GM19193 (cell line): Measurements from ENCODE around the gene TOR2A.

Experiments used
- POLR2A ChIP-seq: IDR thresholded peaks from 4 replicates; pipeline ENCODE4 v1.6.1; 2011; ENCODE audit not compliant: insufficient read depth, insufficient read length; ENCODE audit errors: extremely low read depth

Gene TOR2A

DNA sequence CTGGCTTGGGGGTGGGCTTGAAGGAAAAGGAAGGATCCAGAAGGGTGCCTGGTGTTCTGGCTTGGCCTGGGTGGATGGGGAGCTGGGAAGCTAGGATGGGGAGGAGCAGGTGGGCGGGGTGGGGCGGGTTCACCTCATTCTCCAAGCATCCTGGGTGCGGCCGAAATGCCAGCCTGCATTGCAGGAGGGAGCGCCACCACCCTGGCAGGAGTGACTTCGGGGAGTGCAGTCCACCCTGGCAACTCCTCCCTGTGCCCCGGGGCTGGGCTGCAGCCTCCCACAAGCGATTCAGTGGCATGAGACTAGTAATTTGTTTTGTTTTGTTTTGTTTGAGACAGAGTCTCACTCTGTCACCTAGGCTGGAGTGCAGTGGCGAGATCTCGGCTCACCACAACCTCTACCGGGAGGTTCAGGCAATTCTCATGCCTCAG lies 13.7 kb downstream of the TOR2A start:
- TF ChIP-seq POLR2A: no peak

DNA sequence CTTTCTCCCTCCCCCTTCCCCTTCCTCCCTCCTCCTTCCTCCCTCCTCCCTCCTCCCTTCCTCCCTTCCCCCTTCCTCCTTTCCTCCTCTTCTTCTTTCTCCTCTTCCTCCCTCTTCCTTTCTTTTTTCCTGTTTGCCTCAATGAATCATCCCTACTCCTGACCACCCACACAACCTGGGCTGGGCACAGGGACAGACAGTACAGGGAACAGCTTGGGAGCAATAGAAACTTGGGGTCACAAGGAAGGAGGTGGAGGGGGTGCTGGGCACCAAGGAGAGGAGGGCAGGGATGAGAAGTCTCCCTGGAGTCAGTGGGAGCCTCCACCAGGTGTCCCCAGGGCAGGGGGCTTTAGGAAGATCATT lies 14.2 kb downstream of the TOR2A start:
- no peak for TF ChIP-seq POLR2A

GRCh38 chr9:127720031-127720864 lies 14.8 kb downstream of the TOR2A start:
- TF ChIP-seq POLR2A: no peak

DNA sequence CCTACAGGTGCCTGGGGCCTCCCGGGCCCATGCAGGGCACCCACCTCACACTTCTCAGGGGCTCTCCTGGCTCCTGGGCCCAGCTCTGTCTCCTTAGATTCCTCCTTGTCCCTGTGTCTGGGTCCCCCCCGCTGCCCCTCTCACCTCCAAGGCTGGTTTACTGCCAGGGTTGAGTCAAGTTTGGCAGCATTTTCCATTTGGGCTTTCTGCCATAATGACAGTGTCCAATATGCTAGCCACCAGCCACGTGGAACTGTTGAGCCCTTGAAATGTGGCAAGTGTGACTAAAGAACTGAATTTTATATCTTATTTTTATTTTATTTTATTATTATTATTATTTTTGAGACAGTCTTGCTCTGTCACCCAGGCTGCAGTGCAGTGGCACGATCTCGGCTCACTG lies 17.3 kb downstream of the TOR2A start:
- no peak for TF ChIP-seq POLR2A

DNA sequence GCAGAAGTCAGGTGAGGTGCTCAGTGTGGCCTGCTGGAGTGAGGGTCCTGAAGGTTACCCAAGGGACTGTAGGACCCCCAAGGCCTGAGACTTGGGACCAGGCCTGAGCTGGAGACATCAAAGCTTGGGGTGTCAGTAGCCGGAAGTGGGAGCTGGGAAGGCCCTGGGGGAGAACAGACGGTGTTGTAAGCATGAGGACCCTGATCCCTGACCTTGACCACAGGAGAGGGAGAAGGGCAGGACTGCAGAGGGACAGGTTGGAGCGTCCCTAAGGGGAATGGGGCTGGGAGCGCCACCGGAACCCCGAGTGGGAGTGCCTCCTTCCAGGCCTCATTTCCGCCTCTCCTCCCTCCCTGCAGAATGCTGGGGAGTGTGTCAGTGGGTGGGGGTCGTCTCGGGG lies 18.7 kb downstream of the TOR2A start:
- no peak for TF ChIP-seq POLR2A

DNA sequence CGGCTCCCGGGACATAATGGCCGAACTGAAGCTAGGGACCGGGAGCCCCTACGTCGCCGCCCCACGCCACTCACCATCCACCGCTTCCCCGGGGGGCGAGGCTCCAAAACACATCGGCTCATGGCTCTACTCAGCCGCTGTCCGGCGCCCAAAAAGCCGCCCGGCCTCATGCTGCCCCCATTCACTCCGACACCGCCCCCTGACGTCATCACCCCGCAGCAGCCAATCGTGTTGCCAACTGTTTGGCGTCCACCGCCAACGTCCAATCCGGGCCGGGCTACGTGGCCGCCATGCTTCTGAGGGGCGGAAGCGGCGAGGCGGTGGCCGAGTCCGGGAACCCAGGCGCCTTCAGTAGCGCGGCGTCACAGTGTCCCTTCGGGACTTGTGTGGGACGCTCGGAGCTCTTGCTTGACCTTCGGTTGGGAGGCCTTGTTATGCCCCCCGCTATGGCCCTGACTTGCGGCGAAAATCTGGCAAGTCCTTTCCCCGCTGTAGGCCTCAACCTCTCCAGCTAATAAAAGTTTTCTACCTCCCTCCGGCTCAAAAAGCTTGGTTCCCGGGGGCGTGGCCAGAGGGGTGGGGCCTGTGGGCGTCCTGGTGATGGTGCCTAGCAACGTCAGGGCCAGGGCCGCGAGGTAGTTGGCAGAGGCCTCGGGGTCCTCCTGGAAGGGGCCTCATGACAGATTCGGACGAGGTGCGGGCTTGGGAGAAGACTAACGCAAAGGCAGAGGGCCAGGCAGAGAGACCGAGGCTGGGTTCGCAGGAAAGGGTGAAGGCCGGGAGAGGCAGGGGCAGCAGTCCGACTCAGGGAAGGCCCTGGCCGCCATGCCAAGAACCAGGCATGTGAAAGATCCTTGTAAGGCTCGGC lies 19.4 kb downstream of the TOR2A start, which contains the start of the genes PTRH1 and TTC16:
Gene PTRH1, minus strand, starts transcription at position 194 of the 868 bp plus-strand sequence. Its CDS starts 24 bp downstream, at position 170.
Gene TTC16, plus strand, starts transcription at position 610 of the 868 bp plus-strand sequence. Its CDS starts 67 bp downstream, at position 677.
- peak; percentile 37 for TF ChIP-seq POLR2A

DNA sequence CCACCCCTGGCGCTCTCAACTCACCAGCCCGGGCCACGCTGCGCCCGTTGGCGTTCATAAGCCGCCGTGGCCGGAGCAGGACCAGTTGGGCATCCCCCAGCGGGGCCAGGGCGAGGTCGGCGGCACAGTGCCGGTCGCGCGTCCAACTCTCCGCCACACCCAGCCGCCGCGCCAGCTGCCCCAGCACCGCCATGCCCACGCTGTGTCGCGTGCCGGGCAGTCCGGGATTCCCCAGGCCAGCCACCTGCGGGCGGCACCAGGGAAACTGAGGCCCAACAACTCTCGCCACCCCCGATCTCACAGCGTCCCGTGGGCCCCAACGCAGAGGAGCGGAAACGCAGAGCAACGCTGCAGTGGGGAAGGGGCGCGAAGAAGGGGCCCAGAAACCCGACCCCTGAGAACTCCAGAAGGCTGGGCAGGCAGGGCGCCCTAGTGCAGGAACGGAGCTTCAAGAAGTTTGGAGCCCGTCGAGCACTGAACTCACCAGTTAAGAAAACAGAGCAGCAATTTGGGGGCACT lies 20.1 kb downstream of the TOR2A start:
- no peak for TF ChIP-seq POLR2A

GRCh38 chr9:127714020-127714750 lies 20.9 kb downstream of the TOR2A start:
- no peak for TF ChIP-seq POLR2A

DNA sequence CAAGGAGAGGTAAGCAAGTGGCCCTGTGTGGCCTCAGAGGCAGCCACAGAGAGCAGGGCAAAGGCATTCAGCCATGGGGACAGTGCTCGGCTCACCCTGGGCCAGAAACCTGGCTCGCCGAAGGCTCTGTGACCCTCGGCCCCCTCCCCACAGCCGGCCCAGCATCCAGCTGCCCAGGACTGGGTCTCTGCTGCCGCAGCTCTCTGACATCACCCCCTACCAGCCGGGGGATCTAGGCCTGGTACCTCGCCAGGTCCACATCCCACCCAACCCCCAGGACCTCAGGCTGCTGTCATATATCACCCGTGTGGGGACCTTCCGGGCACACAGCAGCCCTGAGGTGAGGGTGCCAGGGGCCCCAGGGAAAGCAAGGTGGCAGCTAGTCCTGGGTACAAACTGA lies 22.2 kb downstream of the TOR2A start:
- TF ChIP-seq POLR2A: no peak

DNA sequence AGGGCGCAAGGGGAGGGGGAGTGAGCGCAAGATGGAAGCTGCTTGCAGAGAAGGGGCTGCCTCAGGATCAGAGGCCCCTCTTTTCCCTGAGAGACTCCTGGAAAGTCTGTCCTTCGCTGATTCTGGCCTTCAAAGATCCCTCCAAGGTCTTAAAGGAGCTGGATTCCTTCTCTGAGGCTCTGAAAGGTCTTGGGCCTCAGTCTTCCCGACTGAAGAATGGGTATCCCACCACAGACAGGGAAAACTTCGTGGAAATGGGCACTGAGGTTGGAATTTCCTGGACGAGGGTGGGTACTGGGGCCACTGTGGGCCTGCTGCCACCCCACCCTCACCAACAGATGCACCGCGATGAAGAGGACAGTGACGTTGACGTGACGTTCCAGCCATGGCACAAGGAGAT lies 22.7 kb downstream of the TOR2A start:
- TF ChIP-seq POLR2A: no peak

DNA sequence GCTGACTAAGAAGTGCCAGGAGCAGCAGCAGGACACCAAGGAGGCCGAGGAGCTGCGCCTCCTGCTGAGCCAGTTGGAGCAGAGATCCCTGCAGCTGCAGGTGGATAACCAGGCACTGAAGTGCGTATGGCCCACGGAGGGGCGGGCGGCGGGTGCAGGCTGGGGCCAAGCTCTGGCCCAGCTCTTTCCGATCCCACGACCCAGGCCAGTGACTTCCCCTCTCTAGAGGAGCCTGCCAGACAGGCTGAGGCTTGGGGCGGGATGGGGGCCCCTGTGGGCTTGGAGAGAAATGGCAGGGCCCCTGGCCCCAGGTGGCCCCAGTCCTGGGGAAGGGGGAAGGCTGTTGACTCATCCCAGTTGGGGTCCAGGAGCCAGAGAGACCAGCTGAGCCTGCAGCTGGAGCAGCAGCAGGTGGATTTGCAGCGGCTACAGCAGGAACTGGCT lies 23.2 kb downstream of the TOR2A start:
- TF ChIP-seq POLR2A: no peak

GRCh38 chr9:127711226-127711701 lies 23.8 kb downstream of the TOR2A start:
- TF ChIP-seq POLR2A: no peak

GRCh38 chr9:127710204-127710783 lies 24.8 kb downstream of the TOR2A start:
- no peak for TF ChIP-seq POLR2A

DNA sequence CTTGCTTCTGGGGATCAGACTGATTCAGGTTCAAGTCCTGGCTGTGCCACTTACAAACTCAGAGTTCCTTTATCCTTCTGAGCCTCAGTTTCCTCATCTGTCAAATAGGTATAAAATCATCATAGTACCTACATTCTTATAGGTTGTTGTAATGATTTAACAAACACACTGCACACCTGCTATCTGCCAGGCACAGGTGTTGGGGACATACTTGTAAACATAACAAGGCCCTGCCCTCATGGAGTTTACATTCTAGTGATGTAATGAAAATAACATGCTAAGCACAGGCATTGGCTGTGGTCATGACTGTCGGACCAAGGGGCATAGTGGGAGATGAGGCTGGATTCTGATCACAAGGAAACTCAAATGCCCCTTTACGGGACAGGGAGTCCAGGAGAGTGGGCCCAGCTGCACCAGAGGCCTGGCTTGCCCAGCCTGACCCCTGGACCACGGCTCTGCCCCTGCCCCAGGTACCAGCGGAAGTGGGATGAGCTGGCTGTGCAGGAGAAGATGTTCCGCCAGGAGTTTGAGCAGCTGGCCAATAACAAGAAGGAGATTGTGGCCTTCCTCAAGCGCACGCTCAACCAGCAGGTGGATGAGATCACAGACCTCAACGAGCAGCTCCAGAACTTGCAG lies 26.0 kb downstream of the TOR2A start:
- no peak for TF ChIP-seq POLR2A
